B cell (primary cell): Measurements from ENCODE around the gene FGF18. TPM values are rescaled to one million over a fixed set of nuclear protein-coding genes. Genes with fewer than 3 reads are reported as not detected.

Experiments
- ATAC-seq: fragments of 200-7000 bp; cut with Tn5 transposase; one replicate; pipeline ENCODE4 v1.10.0; 2021; ENCODE audit warnings: low read depth, mild to moderate bottlenecking, moderate number of reproducible peaks, moderate library complexity
- CTCF ChIA-PET: fragments of 350-600 bp; sonication (Branson Sonifier 250); formaldehyde crosslinking; loops from one replicate; lab custom pipeline; 2021; ENCODE audit warnings: antibody characterized with exemption, inconsistent platforms; lab: Charles Lee
- POLR2A ChIA-PET: fragments of 350-600 bp; sonication (Branson Sonifier 250); formaldehyde crosslinking; loops from one replicate; lab custom pipeline; 2021; ENCODE audit warnings: antibody characterized with exemption; lab: Charles Lee
- DNase-seq: peaks from one replicate; pipeline ENCODE4 v3.0.0; 2013
- H2AFZ ChIP-seq: 2 replicates; pipeline ENCODE4 v1.6.1; 2012; ENCODE audit warnings: mild to moderate bottlenecking, low read depth, low read length; ENCODE audit not compliant: insufficient read depth, poor library complexity, severe bottlenecking
- H3K27ac ChIP-seq, 2 donors: 1 replicate in 1 of 2; 2 replicates in 1 of 2; pipeline ENCODE4 v1.5.1; 2012 to 2013; ENCODE audit warnings: low read length in 2 of 2, mild to moderate bottlenecking in 2 of 2, moderate library complexity in 1 of 2
- H3K27me3 ChIP-seq, 4 experiments: fragments of 200-600 bp in 1 of 4; sonication (generic) in 1 of 4; replicated peaks in 1 of 4; 1 replicate in 2 of 4; 2 replicates in 2 of 4; pipeline versions ENCODE4 v1.6.1 to v1.7.0; 2013 to 2016; ENCODE audit warnings: low read length in 3 of 4, mild to moderate bottlenecking in 2 of 4, mixed read lengths in 1 of 4, moderate library complexity in 1 of 4; ENCODE audit not compliant: insufficient read depth in 4 of 4, control insufficient read depth in 3 of 4; ENCODE audit errors: control extremely low read depth in 1 of 4
- H3K36me3 ChIP-seq, 2 experiments: replicated peaks in 1 of 2; 1 replicate in 1 of 2; 2 replicates in 1 of 2; pipeline versions ENCODE4 v1.6.1 to v1.7.1; 2013; ENCODE audit warnings: low read length in 1 of 2; ENCODE audit not compliant: insufficient read depth in 2 of 2, control insufficient read depth in 1 of 2; ENCODE audit errors: control extremely low read depth in 1 of 2, extremely low read depth in 1 of 2
- H3K4me1 ChIP-seq, 2 donors: fragments of 200-600 bp in 1 of 2; sonication (generic) in 1 of 2; 1 replicate in 1 of 2; 2 replicates in 1 of 2; pipeline versions ENCODE4 v1.5.1 to v1.6.1; 2013 to 2017; ENCODE audit warnings: low read length in 2 of 2; ENCODE audit not compliant: control insufficient read depth in 2 of 2, insufficient read depth in 2 of 2
- H3K4me2 ChIP-seq: replicated peaks from 2 replicates; pipeline ENCODE3; 2012; ENCODE audit warnings: mild to moderate bottlenecking, low read depth, low read length; ENCODE audit not compliant: poor library complexity, severe bottlenecking
- H3K4me3 ChIP-seq, 5 experiments: fragments of 200-600 bp in 1 of 5; sonication (generic) in 1 of 5; 1 replicate in 3 of 5; 2 replicates in 2 of 5; pipeline versions ENCODE4 v1.5.1 to v1.7.0; 2011 to 2016; ENCODE audit warnings: low read length in 4 of 5, mild to moderate bottlenecking in 4 of 5, low read depth in 2 of 5, control low read depth in 1 of 5, moderate library complexity in 1 of 5; ENCODE audit not compliant: insufficient read depth in 1 of 5; ENCODE audit errors: control extremely low read depth in 1 of 5, extremely low read depth in 1 of 5
- H3K79me2 ChIP-seq: fragments of 200-600 bp; sonication (generic); one replicate; pipeline ENCODE4 v1.6.0; 2016; ENCODE audit warnings: low read length; ENCODE audit not compliant: control insufficient read depth, insufficient read depth
- H3K9ac ChIP-seq: fragments of 200-600 bp; sonication (generic); 2 replicates; pipeline ENCODE4 v1.6.1; 2017; ENCODE audit warnings: mild to moderate bottlenecking, low read length, moderate library complexity
- H3K9me3 ChIP-seq, 3 donors: one replicate each; pipeline versions ENCODE4 v1.6.1 to v1.7.1; 2013; ENCODE audit warnings: low read length in 2 of 3; ENCODE audit not compliant: control insufficient read depth in 2 of 3, insufficient read depth in 1 of 3; ENCODE audit errors: control extremely low read depth in 1 of 3
- H4K20me1 ChIP-seq: 2 replicates; pipeline ENCODE4 v1.6.0; 2012; ENCODE audit warnings: mild to moderate bottlenecking, low read length; ENCODE audit not compliant: insufficient read depth, control insufficient read depth, poor library complexity, severe bottlenecking
- H3K27ac Mint-ChIP-seq: one replicate; pipeline ENCODE4 v1.8.0; 2021; ENCODE audit warnings: mixed read lengths
- H3K27me3 Mint-ChIP-seq: one replicate; pipeline ENCODE4 v1.8.0; 2021; ENCODE audit warnings: mixed read lengths
- H3K4me1 Mint-ChIP-seq: one replicate; pipeline ENCODE4 v1.8.0; 2021; ENCODE audit warnings: mixed read lengths
- H3K4me3 Mint-ChIP-seq: one replicate; pipeline ENCODE4 v1.8.0; 2021; ENCODE audit warnings: mixed read lengths
- H3K9me3 Mint-ChIP-seq: one replicate; pipeline ENCODE4 v1.8.0; 2022; ENCODE audit warnings: mixed read lengths; ENCODE audit not compliant: insufficient read depth
- EZH2 ChIP-seq: IDR thresholded peaks from 2 replicates; pipeline ENCODE4 v1.6.1; 2012; ENCODE audit warnings: borderline replicate concordance, low read depth, mild to moderate bottlenecking, moderate library complexity, low read length; ENCODE audit not compliant: insufficient read depth, poor library complexity, severe bottlenecking
- WGBS: methylation state at CpG from one replicate; pipeline ENCODE4 v1.1.5; 2013; ENCODE audit warnings: missing lambda C conversion rate; ENCODE audit not compliant: insufficient coverage; 5-methylcytosine and 5-hydroxymethylcytosine counted together
- intact Hi-C: fragments of 100-400 bp; cut with micrococcal nuclease; formaldehyde crosslinking; loops from one replicate; pipeline ENCODE4 v1.10.0; 2022
- polyA plus RNA-seq: library from polyadenylated mRNA; depleted of rRNA; stranded (reverse); fragments of >200 nt; gene quantifications from 2 replicates; pipeline ENCODE4 v1.2.3, GENCODE V29; 2012
- total RNA-seq, 2 donors: library from RNA; stranded (reverse); fragments of 120-200 nt in 1 of 2; gene quantifications; 1 replicate in 1 of 2; 2 replicates in 1 of 2; pipeline versions ENCODE4 v1.2.3 to v1.2.4, GENCODE V29; 2013 to 2022
- TF ChIP-seq, protein P1 (sequence below): fragments of 200-600 bp; IDR thresholded peaks from one replicate; pipeline ENCODE4 v1.8.0; 2022; ENCODE audit warnings: antibody characterized with exemption, mild to moderate bottlenecking

Gene FGF18
- total and polyA plus RNA-seq, 2 donors (not counting 1 experiment from before 2014, with no cell fraction given): 0.06 to 0.15 TPM

DNA sequence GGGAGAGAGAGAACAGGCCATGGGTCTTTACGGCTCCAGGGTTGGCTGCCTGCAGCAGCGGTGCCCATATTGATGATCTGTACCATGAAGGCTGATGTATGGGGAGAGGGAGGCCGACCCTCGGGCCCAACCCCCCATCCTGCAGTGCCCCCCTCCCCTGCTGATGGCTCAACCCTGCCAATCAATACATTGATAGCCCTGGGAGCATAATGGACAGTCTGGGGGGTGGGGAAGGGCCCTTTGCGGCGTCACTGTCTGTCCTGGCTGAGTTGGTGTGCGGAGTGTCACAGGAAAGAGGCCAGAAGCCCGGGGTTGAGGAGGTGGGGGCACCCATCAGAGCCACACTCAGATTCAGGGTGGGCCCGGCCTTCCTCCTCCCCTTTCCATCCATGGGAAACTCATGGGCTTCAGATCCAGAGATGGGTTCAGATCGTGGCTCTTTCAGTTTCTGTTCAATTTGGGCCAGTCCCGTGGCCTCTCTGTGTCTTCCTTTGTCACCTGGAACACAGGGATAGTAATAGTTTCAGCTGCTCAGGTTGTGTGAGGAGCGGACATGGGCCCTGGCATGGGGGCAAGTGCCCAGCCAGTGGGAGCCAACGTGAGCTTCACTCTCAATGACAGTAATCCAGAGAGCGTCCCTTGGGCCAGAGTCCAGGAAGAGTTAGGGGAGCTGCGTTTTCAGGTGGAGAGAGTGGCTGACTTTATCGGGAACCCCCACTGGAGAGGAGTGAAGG is 9.5 kb downstream of the FGF18 start:
- no peak overlapping the region for H2AFZ ChIP-seq
- WGBS: 89% methylated on average over 12 of the region's 16 CpGs
- no peaks in the 10 kb centered on the region for H3K4me1 Mint-ChIP-seq
- H3K9ac ChIP-seq: no peak overlapping the region
- H3K4me3 ChIP-seq: no peak overlapping the region
- no peak overlapping the region for H3K4me3 Mint-ChIP-seq
- H3K36me3 ChIP-seq: no peaks in the 10 kb centered on the region
- no peaks in the 10 kb centered on the region for H4K20me1 ChIP-seq
- intact Hi-C loops: no loop called here
- DNase-seq (no peak), ATAC-seq (no peak)
- H3K9me3 ChIP-seq: no peaks in the 10 kb centered on the region
- no peaks in the 10 kb centered on the region for H3K79me2 ChIP-seq
- peaks cover 0 to 5% (median 0%) of the 10 kb centered on the region in 4 experiments for H3K27me3 ChIP-seq
- H3K4me1 ChIP-seq: no peaks in the 10 kb centered on the region
- no peak overlapping the region for H3K27ac Mint-ChIP-seq
- no peak overlapping the region for H3K27ac ChIP-seq
- H3K27me3 Mint-ChIP-seq: peaks cover 8% of the 10 kb centered on the region
- CTCF ChIA-PET: no interaction called here
- H3K4me2 ChIP-seq: no peak overlapping the region
- POLR2A ChIA-PET: no interaction called here
- no peak for TF ChIP-seq EZH2
- TF ChIP-seq, protein P1, sequence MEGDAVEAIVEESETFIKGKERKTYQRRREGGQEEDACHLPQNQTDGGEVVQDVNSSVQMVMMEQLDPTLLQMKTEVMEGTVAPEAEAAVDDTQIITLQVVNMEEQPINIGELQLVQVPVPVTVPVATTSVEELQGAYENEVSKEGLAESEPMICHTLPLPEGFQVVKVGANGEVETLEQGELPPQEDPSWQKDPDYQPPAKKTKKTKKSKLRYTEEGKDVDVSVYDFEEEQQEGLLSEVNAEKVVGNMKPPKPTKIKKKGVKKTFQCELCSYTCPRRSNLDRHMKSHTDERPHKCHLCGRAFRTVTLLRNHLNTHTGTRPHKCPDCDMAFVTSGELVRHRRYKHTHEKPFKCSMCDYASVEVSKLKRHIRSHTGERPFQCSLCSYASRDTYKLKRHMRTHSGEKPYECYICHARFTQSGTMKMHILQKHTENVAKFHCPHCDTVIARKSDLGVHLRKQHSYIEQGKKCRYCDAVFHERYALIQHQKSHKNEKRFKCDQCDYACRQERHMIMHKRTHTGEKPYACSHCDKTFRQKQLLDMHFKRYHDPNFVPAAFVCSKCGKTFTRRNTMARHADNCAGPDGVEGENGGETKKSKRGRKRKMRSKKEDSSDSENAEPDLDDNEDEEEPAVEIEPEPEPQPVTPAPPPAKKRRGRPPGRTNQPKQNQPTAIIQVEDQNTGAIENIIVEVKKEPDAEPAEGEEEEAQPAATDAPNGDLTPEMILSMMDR: no peak
- H3K9me3 Mint-ChIP-seq: no peaks in the 10 kb centered on the region

DNA sequence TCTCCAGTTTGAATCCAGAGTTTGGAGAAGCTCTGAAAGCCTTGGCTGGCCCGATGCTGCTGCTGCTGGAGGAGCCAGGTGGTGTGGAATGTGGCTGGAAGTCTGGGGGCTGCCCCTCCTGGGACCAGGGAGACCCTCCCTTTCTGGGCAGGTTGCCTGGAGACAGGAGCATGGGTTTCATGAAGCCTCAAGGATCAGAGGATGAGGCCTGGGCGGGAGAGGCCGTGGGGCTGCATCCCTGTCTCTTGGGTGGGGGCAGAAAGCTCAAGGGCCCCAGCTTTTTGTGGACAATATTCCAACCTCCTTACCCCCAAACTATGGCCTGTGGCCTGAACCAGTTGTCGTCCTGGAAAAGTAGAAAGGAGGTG is 10.1 kb downstream of the FGF18 start:
- no peaks in the 10 kb centered on the region for H4K20me1 ChIP-seq
- intact Hi-C loops: no loop called here
- ATAC-seq (no peak), DNase-seq (no peak)
- no peak overlapping the region for H3K4me2 ChIP-seq
- no peak overlapping the region for H3K9ac ChIP-seq
- peaks cover 0 to 2% (median 0%) of the 10 kb centered on the region in 4 experiments for H3K27me3 ChIP-seq
- H3K36me3 ChIP-seq: no peaks in the 10 kb centered on the region
- Mint-ChIP-seq H3K4me3 (no peak overlapping the region), H3K27ac (no peak overlapping the region), H3K4me1 (no peaks in the 10 kb centered on the region), H3K9me3 (no peaks in the 10 kb centered on the region), H3K27me3 (peaks cover 3% of the 10 kb centered on the region)
- no peaks in the 10 kb centered on the region for H3K79me2 ChIP-seq
- TF ChIP-seq, protein P1: no peak
- no peak for TF ChIP-seq EZH2
- H2AFZ ChIP-seq: no peak overlapping the region
- no peaks in the 10 kb centered on the region for H3K4me1 ChIP-seq
- H3K9me3 ChIP-seq: no peaks in the 10 kb centered on the region
- H3K4me3 ChIP-seq: no peak overlapping the region
- no peak overlapping the region for H3K27ac ChIP-seq
- 90% methylated on average over 1 of the region's 4 CpGs for WGBS
- ChIA-PET CTCF (interaction anchor here (0.7 kb wide), 1 partner anchor 1066 kb away, joined by 5 read pairs; no protein-coding TSS in a partner anchor), POLR2A (no interaction called here)
